Frontal cortex (tissue), 4 donors: ENCODE results near the gene SLX9. TPM values are rescaled to one million over a fixed set of nuclear protein-coding genes. Genes with fewer than 3 reads are reported as not detected.
"Not testable (repeated sequence)": the region's sequence is repeated elsewhere in the genome, so short reads cannot be mapped to it uniquely, and the experiment has no call there.

Experiments used
- DNase-seq, 2 donors: peaks; one replicate each; pipeline ENCODE4 v3.0.0; 2012; ENCODE audit warnings: low spot score in 2 of 2
- FAIRE-seq: peaks from 2 replicates; lab custom pipeline; 2012; peaks lifted over from hg19 to GRCh38; lab: Jason Lieb, UNC
- total RNA-seq: library from RNA; depleted of rRNA; stranded (reverse); fragments of >200 nt; gene quantifications from one replicate; pipeline ENCODE4 v1.2.3, GENCODE V29; 2014
- donor health status: control.
- donor health status: control.
- donor health status: control.

Gene SLX9
- total RNA-seq, 1 donor from 2014 or later, result 7.3 TPM

- DNase-seq (no peak), FAIRE-seq (no peak)
Measured at GRCh38 chr21:44927587-44928461, 12.0 kb upstream of the SLX9 start.

DNA sequence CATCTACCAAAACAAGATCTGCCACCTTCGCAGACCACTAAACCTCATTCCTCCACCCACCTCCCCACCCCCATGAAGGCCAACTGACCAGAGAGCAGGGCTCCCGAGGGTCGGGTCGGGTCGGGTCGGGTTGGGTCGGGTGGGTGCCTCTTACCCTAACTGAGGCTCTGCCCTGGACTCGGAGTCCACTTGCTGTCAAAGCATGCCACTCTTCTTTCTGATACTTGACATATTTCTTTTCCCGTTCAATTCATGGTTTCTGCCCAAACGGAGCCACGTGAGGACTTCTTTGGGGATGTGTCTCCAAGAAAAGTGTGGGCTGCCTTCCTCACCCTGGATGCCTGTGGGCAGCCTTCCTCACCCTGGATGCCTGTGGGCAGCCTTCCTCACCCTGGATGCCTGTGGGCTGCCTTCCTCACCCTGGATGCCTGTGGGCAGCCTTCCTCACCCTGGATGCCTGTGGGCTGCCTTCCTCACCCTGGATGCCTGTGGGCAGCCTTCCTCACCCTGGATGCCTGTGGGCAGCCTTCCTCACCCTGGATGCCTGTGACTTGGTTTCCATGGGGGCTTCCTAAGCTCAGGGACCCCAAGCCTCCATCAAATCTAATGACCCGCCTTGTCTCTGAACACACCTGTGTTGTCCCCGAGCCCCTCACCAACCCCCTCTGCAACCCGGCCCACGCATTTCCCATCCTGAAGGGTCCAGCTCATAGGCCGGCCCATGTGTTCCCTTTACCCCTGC lies 11.2 kb upstream of the SLX9 start:
- FAIRE-seq, DNase-seq: not testable (repeated sequence)

GRCh38 chr21:44929242-44929798 lies 10.5 kb upstream of the SLX9 start:
- DNase-seq (no peak), FAIRE-seq (no peak)

GRCh38 chr21:44929799-44930542 lies 9.9 kb upstream of the SLX9 start:
- no peak for FAIRE-seq
- no peak for DNase-seq

GRCh38 chr21:44930543-44930981 lies 9.3 kb upstream of the SLX9 start:
- FAIRE-seq, result no peak
- no peak for DNase-seq

DNA sequence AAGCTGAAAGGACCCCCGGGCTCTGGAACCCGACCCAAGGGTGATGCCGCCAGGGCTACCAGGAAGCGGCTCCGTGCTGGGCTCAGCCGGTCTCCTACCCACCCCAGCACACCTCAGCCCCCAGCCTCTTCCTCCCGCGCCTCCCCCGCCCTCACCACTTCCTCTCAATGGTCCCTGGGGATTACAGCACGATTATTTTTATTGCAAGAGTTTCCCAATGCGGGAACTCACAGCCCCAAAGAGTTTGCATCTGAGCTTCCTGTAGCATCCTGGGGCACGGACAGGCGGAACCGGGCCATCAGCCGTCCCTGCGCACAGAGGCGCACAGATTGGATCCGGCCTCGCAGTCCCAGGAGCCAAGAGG lies 8.7 kb upstream of the SLX9 start:
- DNase-seq (no peak), FAIRE-seq (no peak)

DNA sequence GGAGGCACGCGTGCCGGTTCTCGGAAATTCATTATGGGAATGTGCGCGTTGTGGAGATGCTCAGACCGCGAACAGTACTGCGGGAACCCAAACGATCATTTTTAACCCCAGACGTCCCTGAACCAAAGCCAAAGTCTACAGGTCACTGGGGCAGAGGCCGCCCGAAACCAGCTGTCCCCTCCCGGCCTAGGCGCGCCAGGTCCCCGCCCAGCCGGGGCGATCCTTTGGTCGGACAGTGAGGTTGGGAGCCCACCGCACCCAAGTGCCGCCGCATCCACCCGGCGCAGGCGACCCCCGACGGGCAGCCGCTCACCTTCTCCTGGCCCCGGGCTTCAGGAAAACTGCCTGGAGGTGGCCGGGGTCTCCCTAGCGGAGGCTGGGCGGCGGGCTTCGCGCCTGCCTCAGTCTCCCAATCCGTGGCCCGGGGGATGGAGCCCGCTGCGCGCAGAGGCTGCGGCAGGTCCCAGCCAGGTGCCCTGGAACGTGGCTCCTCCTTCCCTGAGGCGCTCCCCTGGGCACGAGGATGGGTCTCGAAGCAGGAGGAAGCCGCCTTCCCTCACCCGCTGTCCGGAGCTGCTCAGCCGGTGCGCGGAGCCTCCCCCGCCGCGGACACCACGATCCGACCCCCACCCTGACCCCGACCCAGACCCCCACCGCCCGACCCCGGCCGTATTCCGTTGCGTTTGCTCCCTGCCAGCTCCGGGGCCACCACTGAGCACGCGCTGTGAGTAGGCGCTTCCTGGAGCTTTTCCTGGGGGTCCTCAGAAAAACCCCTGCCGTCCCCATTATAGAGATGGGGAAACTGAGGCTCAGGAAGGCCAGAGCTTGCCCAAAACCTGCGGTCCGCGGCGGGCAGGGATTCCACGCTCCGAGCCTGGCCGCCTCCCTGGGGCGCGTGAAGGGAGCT lies 8.1 kb upstream of the SLX9 start:
- DNase-seq (no peak), FAIRE-seq (no peak)

DNA sequence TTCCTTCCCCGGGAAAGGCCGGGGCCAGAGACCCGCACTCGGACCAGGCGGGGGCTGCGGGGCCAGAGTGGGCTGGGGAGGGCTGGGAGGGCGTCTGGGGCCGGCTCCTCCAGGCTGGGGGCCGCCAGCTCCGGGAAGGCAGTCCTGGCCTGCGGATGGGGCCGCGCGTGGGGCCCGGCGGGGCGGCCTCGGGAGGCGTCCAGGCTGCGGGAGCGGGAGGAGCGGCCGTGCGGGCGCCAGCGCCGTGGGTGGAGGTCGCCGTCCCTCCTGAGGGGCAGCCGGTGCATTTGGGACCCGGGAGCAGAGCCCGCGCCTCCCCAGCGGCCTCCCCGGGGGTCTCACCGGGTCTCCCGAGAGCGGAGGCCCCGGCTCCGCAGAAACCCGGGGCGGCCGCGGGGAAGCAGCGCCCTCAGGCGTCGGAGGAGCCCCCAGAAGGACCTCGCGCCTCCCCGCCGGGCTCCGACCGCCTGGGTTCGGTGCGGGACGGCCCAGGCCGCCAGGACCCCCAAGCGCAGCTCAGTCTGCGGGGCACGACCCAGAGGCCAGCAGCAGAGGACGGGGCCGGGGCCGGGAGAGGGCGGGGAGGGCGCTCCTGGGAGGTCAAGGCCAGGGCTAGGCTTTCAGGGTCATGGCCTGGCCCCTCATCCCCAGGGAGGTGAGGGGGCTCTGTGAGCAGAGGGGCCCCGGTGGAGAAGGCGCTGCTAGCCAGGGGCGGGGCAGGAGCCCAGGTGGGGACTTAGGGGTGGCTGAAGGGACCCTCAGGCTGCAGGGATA lies 7.2 kb upstream of the SLX9 start:
- DNase-seq (peak; percentile 69 to 73), FAIRE-seq (no peak)

- FAIRE-seq (no peak), DNase-seq (no peak)
Measured at GRCh38 chr21:44933199-44933917, 6.5 kb upstream of the SLX9 start.

DNA sequence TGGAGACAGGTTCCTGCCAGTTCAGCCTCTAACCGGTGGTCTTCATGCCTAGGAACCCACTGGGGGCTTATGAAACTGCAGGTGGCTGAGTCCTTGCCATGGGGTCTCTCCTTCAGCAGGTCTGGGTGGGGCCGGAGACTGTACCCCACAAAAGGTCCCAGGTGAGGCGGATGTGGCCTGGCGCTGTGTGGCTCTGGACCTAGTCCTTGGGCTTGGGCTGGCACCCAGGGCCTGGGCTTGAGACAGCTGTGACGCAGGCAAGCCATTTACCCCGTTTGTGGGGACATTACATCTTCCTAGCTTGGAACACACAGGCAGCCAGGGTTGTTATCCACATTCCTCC lies 5.9 kb upstream of the SLX9 start:
- no peak for DNase-seq
- no peak for FAIRE-seq

DNA sequence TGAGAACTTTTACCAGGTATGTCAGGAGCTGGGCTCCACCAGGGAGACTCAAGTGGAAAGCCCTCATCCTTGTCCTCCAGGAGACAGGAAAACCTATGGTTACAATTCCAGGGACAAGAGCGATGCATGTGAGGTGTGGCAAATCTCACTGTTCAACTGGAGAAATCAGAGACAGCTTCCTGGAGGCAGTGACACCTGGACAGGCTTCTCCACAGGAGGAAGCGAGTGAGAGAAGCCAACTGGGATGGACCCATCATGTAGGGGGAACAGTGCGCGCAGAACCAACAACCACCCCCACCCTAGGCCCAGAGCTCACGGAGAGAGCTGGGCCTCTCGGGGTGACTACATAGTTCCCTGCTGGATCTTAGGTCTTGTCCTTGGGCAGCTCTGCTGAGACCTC lies 5.6 kb upstream of the SLX9 start:
- no peak for FAIRE-seq
- no peak for DNase-seq

DNA sequence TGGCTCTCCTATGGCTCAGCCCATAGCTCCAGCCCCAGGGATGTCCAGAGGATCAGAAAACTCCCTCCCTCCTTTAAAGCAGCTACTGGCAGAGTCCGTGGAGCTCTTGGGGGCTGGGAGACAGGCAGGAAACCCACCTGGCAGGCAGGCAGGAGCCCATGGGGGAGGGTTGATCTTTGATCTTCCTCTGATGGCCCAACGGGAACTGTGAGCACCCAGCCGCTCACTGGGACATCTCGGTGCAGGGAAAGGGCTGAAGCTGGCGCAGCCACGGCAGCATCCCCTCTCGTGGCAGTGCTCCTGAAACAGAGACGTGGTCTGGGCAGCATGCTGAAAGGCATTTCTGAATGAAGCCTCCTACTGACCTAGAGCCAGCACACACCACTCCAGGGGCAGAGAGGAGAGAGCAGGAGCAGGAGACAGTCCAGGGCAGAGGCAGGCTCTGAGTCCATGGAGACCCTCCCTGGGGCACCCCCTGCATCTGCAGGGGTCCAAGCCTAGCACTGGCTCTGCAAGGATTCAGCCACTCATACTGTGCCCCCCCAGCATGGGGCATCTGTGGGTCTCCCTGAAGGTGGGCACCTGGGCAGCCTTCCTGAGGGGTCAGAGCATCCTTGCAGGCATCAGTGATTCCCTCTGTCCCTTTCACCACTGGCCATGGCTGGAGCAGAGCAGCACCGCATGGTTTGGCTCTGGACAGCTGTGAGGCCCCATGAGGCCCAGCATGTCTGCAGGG lies 4.9 kb upstream of the SLX9 start:
- no peak for DNase-seq

GRCh38 chr21:44935533-44935927 lies 4.3 kb upstream of the SLX9 start:
- no peak for FAIRE-seq
- no peak for DNase-seq

More for the DNA sequence above, 4.9 kb upstream of the SLX9 start:
- FAIRE-seq, result no peak

DNA sequence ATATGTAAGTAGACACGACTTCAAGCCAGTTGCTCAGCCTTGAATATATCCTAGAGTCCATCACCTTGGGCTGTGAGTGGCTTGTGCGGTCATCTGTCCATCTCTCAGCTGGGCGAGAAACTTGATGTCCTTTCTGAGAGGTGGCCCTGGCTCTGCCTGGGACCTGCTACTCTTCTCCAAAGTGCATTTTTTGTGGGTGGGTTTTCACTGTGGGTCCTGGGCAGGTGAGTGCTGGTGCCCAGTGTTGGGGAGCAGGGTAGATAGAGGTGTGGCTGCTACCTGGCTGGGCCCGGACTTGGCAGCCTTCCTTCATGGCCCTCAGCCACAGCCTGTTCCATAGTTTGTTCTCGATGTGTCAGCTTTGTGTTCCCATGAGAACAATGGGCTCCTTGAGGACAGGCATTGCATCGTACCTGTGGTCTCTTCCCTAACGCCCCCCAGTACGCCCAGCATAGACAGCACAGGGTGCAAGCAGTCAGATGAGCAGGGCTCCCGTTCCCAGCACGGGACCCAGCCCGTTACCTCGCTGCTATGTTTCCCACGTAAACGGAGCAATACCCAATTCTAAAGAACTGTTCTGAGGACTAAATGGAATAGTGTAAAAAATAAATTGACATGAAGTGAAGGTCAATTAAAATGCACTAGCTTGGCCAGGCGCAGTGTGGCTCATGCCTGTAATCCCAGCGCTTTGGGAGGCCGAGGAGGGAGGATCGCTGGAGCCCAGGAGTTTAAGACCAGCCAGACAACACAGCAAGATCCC lies 877 bp upstream of the SLX9 start:
- FAIRE-seq, result no peak
- DNase-seq, result no peak

DNA sequence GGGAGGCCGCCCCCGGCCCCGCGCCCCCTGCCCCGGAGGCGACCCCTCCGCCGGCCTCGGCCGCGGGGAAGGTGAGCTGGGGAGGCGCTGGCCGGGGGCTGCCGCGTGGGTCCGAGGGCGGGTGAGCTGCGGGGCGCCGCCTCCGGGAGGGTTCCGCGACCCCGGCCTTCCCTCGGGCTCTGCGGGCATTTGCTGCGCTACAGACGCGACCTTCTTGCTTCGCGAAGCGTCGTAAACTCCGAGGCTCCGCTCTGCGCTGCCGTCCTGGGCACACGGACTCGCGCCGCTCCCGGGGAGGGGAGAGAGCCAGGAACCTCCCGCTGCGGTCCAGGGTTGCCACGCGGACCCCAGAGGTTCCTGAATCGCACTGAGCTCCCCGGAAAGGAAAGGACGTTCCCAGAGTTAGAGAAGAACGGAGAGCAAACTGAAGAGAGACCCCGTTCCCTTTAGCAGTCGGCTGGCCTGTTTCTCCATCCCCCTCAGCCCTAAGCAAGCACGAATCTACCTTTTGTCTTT lies 345 bp downstream of the SLX9 start:
- no peak for DNase-seq

GRCh38 chr21:44941567-44941966 lies 1.7 kb downstream of the SLX9 start:
- FAIRE-seq (no peak), DNase-seq (no peak)

More for the DNA sequence above, 345 bp downstream of the SLX9 start:
- no peak for FAIRE-seq
